Glutamatergic neuron (in vitro differentiated cells): ENCODE measurements around the gene COX10. TPM values are rescaled to one million over a fixed set of nuclear protein-coding genes. Genes with fewer than 3 reads are reported as not detected.
"Not testable (repeated sequence)": the region's sequence is repeated elsewhere in the genome, so short reads cannot be mapped to it uniquely, and the experiment has no call there.

Source experiments
- DNase-seq: peaks from one replicate; pipeline ENCODE4 v3.0.0; 2022
- H3K27ac Mint-ChIP-seq: one replicate; pipeline ENCODE4 v1.8.0; 2020; ENCODE audit warnings: mild to moderate bottlenecking, mixed read lengths, inconsistent platforms; ENCODE audit not compliant: unreplicated experiment
- H3K27me3 Mint-ChIP-seq: one replicate; pipeline ENCODE4 v1.8.0; 2020; ENCODE audit warnings: mild to moderate bottlenecking, moderate library complexity, mixed read lengths, inconsistent platforms; ENCODE audit not compliant: unreplicated experiment
- H3K36me3 Mint-ChIP-seq: one replicate; pipeline ENCODE4 v1.8.0; 2020; ENCODE audit warnings: mild to moderate bottlenecking, mixed read lengths, inconsistent platforms; ENCODE audit not compliant: unreplicated experiment
- H3K4me1 Mint-ChIP-seq: one replicate; pipeline ENCODE4 v1.8.0; 2020; ENCODE audit warnings: mild to moderate bottlenecking, low read depth, mixed read lengths, inconsistent platforms; ENCODE audit not compliant: unreplicated experiment
- H3K4me3 Mint-ChIP-seq: one replicate; pipeline ENCODE4 v1.8.0; 2020; ENCODE audit warnings: mild to moderate bottlenecking, mixed read lengths, inconsistent platforms; ENCODE audit not compliant: unreplicated experiment
- H3K9me3 Mint-ChIP-seq: one replicate; pipeline ENCODE4 v1.8.0; 2020; ENCODE audit warnings: mild to moderate bottlenecking, moderate library complexity, mixed read lengths, inconsistent platforms; ENCODE audit not compliant: unreplicated experiment
- total RNA-seq: library from RNA; stranded (reverse); fragmentation: NEBNext Ultra II Directional; extraction: Animal tissue kit (Norgen Biotek cat#: 25700); gene quantifications from one replicate; pipeline ENCODE4 v1.2.1, GENCODE V29; 2021; ENCODE audit not compliant: unreplicated experiment
- TF ChIP-seq, protein P1 (sequence below): fragments of 200-600 bp; sonication (generic); IDR thresholded peaks from one replicate; pipeline ENCODE4 v1.5.0; 2021; ENCODE audit not compliant: partially characterized antibody, unreplicated experiment

The COX10 gene
- total RNA-seq, 1 donor from 2014 or later, result 18.7 TPM

DNA sequence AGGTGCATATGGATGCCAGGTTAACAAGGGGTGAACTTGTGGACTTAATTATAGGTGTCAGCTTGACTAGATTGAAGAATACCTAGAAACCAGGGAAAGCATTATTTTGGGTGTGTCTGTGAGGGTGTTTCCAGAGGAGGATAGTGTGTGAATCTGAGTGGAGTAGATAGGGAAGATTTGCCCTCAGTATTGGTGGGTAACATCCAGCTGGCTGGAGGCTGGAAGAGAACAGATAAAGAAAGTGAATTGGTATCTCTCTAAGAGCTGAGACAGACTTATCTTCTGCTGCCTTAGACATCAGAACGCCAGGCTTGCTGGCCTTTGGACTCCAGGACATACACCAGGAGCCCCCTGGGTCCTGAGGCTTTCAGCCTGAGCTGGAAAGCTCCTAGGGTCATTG is 92.1 kb downstream of the COX10 start:
- Mint-ChIP-seq H3K4me1 (peaks cover 3% of the 10 kb centered on the region), H3K4me3 (no peak overlapping the region), H3K27me3 (no peaks in the 10 kb centered on the region), H3K9me3 (no peaks in the 10 kb centered on the region), H3K27ac (no peak overlapping the region), H3K36me3 (no peaks in the 10 kb centered on the region)
- TF ChIP-seq, protein P1, sequence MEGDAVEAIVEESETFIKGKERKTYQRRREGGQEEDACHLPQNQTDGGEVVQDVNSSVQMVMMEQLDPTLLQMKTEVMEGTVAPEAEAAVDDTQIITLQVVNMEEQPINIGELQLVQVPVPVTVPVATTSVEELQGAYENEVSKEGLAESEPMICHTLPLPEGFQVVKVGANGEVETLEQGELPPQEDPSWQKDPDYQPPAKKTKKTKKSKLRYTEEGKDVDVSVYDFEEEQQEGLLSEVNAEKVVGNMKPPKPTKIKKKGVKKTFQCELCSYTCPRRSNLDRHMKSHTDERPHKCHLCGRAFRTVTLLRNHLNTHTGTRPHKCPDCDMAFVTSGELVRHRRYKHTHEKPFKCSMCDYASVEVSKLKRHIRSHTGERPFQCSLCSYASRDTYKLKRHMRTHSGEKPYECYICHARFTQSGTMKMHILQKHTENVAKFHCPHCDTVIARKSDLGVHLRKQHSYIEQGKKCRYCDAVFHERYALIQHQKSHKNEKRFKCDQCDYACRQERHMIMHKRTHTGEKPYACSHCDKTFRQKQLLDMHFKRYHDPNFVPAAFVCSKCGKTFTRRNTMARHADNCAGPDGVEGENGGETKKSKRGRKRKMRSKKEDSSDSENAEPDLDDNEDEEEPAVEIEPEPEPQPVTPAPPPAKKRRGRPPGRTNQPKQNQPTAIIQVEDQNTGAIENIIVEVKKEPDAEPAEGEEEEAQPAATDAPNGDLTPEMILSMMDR, result no peak
- DNase-seq, result no peak

DNA sequence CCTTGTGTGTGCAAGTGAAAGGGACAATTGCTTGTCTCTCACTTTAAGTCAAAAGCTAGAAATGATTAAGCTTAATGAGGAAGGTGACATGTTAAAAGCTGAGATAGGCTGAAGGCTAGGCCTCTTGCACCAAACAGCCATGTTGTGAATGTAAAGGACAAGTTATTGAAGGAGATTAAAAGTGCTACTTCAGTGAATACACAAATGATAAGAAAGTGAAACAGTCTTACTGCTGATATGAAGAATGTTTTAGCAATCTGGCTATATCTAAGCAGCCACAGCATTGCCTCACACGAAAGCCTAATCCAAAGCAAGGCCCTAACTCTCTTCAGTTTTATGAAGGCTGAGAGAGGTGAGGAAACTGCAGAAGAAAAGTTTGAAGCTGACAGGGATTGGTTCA is 96.3 kb downstream of the COX10 start:
- H3K4me3 Mint-ChIP-seq, result no peak overlapping the region

DNA sequence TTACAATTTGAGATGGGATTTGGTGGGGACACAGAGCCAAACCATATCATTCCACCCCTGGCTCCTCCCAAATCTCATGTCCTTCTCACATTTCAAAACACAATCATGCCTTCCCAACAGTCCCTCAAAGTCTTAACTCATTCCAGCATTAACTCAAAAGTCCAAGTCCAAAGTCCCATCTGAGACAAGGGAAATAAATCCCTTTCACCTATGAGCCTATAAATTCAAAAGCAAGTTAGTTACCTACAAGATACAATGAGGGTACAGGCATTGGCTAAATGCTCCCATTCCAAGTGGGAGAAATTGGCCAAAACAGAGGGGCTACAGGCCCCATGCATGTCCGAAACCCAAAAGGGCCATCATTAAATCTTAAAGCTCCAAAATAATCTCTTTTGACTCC is 98.5 kb downstream of the COX10 start:
- H3K9me3 Mint-ChIP-seq, H3K27me3 Mint-ChIP-seq, DNase-seq, H3K4me1 Mint-ChIP-seq, H3K4me3 Mint-ChIP-seq, H3K27ac Mint-ChIP-seq: not testable (repeated sequence)
- H3K36me3 Mint-ChIP-seq, result peaks cover 20% of the 10 kb centered on the region

More for the DNA sequence above, 96.3 kb downstream of the COX10 start:
- H3K27ac Mint-ChIP-seq, result no peak overlapping the region
- peaks cover 5% of the 10 kb centered on the region for H3K9me3 Mint-ChIP-seq
- peaks cover 3% of the 10 kb centered on the region for H3K4me1 Mint-ChIP-seq
- TF ChIP-seq, protein P1, result no peak
- no peaks in the 10 kb centered on the region for H3K27me3 Mint-ChIP-seq
- H3K36me3 Mint-ChIP-seq, result peaks cover 20% of the 10 kb centered on the region
- no peak for DNase-seq

DNA sequence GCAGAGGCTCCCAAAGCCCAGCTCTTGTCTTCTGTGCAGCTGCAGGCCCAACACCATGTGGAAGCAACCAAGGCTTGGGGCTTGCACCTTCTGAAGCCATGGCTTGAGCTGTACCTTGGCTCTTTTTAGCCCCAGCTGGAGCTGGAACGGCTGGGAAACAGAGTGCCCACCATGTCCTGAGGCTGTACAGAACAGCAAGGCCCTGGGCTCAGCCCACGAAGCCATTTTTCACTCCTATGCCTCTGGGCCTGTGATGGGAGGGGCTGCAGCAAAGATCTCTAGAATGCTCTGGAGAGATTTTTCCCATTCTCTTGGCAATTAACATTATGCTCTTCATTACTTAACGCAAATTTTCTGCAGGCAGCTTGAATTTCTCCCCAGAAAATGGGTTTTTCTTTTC is 99.3 kb downstream of the COX10 start:
- Mint-ChIP-seq H3K36me3 (peaks cover 20% of the 10 kb centered on the region), H3K9me3 (peaks cover 5% of the 10 kb centered on the region), H3K4me1 (no peaks in the 10 kb centered on the region), H3K4me3 (no peak overlapping the region), H3K27me3 (no peaks in the 10 kb centered on the region), H3K27ac (no peak overlapping the region)
- TF ChIP-seq, protein P1, result no peak
- DNase-seq, result no peak

DNA sequence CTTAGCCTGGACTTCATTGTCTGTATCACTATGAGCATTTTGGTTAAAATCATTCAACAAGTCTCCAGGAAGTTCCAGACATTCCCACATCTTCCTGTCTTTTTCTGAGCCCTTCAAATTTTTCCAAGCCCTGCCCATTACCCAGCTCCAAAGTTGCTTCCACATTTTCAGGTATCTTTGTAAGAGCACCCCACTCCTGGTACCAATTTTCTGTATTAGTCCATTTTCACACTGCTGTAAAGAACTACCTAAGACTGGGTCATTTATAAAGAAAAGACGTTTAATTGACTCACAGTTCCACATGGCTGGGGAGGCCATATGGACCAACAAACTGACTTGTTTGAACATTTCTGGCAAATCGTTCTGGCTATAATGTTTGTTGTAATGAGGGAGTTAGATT is 100.0 kb downstream of the COX10 start:
- no peak for DNase-seq
- Mint-ChIP-seq H3K27me3 (no peaks in the 10 kb centered on the region), H3K4me3 (no peak overlapping the region), H3K4me1 (no peaks in the 10 kb centered on the region), H3K27ac (no peak overlapping the region), H3K9me3 (peaks cover 5% of the 10 kb centered on the region), H3K36me3 (peaks cover 20% of the 10 kb centered on the region)
- TF ChIP-seq, protein P1, result no peak

DNA sequence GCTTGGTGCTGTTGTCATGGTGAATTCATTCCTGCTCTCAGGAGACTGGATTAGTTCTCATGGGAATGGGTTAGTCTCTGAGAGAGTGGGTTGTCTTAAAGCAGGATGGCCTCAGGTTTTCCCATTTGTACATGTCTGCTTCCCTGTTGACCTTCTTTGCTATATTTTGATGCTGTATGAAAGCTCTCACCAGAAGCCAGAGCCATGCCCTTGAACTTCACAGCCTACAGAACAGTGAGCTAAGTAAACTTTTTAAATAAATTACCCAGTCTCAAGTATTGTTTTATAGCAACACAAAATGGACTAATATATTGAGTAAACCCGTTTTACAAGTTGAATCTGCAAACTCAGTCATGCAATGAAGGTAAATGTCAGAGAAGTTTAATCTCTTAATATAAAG is 100.6 kb downstream of the COX10 start:
- H3K27ac Mint-ChIP-seq, result no peak overlapping the region
- TF ChIP-seq, protein P1, result no peak
- H3K27me3 Mint-ChIP-seq, result no peaks in the 10 kb centered on the region
- peaks cover 20% of the 10 kb centered on the region for H3K36me3 Mint-ChIP-seq
- peaks cover 5% of the 10 kb centered on the region for H3K9me3 Mint-ChIP-seq
- no peak overlapping the region for H3K4me3 Mint-ChIP-seq
- no peaks in the 10 kb centered on the region for H3K4me1 Mint-ChIP-seq
- DNase-seq, result no peak

DNA sequence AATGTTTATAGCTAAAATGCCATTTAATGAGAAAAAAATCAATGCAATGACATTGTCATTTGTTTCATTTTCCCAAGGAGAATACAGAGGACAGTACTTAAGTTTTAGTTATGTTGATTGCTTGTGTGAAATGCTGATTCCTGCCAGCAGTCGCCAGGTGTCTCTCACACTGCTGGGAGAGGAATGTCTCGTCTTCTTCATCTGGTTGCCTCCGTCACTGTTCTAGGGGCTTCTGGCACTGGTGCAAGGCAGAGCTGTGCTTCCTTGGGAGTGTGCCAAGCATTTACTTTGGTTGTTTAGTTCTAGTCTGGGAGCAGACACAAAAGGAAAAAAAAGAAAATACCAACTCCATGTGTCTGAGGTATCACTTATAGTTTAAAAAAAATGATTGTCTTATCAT is 107.7 kb downstream of the COX10 start:
- not testable (repeated sequence) for H3K27me3 Mint-ChIP-seq, H3K36me3 Mint-ChIP-seq, H3K27ac Mint-ChIP-seq, H3K4me3 Mint-ChIP-seq, DNase-seq, H3K4me1 Mint-ChIP-seq, H3K9me3 Mint-ChIP-seq

DNA sequence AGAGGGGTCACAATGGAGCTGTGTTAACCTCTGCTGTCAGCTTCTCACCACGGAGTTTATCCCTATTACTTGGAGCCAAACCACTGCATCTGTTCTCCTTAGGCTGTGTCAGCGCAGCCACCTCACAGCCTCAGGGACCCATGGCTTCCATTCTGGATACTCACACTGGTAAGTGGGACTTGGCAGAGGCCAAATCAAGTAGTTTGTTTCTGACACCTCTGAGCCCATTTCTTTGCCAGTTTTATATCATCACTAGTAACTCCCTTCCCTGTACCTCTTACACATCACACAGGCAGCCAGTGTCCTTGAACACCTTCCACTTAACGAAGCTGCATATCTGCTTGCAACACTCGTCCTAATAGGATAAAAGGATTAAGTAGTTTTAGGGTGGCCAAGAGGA is 108.5 kb downstream of the COX10 start:
- H3K9me3 Mint-ChIP-seq, H3K4me3 Mint-ChIP-seq, H3K4me1 Mint-ChIP-seq, DNase-seq, H3K27ac Mint-ChIP-seq, H3K27me3 Mint-ChIP-seq, H3K36me3 Mint-ChIP-seq: not testable (repeated sequence)
